Measurements from ENCODE around the gene CASP7.

The CASP7 gene

GRCh38 chr10:113666682-113667252, 12.9 kb upstream of the CASP7 start:
- DNase-seq = no peak

- peak; percentile 67 for DNase-seq
Observed at GRCh38 chr10:113680190-113681111, 739 bp downstream of the CASP7 start.

GRCh38 chr10:113681533-113682470, 2.1 kb downstream of the CASP7 start:
- no peak for DNase-seq

GRCh38 chr10:113683300-113683699, 3.6 kb downstream of the CASP7 start:
- DNase-seq = no peak

GRCh38 chr10:113686028-113686427, 6.3 kb downstream of the CASP7 start:
- DNase-seq = no peak

- DNase-seq = no peak
Observed at GRCh38 chr10:113687037-113687436, 7.3 kb downstream of the CASP7 start.

- DNase-seq = no peak
Observed at GRCh38 chr10:113689057-113689456, 9.3 kb downstream of the CASP7 start.

GRCh38 chr10:113689574-113689973, 9.9 kb downstream of the CASP7 start:
- DNase-seq = no peak

- no peak for DNase-seq
Observed at GRCh38 chr10:113690749-113691148, 11.0 kb downstream of the CASP7 start.

GRCh38 chr10:113691381-113691780, 11.7 kb downstream of the CASP7 start:
- no peak for DNase-seq

GRCh38 chr10:113692271-113692670, 12.6 kb downstream of the CASP7 start:
- DNase-seq = no peak

- DNase-seq = no peak
Observed at GRCh38 chr10:113693348-113693747, 13.6 kb downstream of the CASP7 start.

GRCh38 chr10:113695691-113696090, 16.0 kb downstream of the CASP7 start:
- no peak for DNase-seq

- DNase-seq = no peak
Observed at GRCh38 chr10:113697595-113697994, 17.9 kb downstream of the CASP7 start.

- DNase-seq = no peak
Observed at GRCh38 chr10:113704637-113705343, 25.1 kb downstream of the CASP7 start.

- DNase-seq = no peak
Observed at GRCh38 chr10:113705344-113705652, 25.6 kb downstream of the CASP7 start.

GRCh38 chr10:113706623-113707022, 26.9 kb downstream of the CASP7 start:
- DNase-seq = no peak

GRCh38 chr10:113708640-113709039, 28.9 kb downstream of the CASP7 start:
- DNase-seq = no peak

GRCh38 chr10:113709221-113709838, 29.6 kb downstream of the CASP7 start:
- DNase-seq = no peak

- DNase-seq = no peak
Observed at GRCh38 chr10:113711142-113711541, 31.4 kb downstream of the CASP7 start.

- no peak for DNase-seq
Observed at GRCh38 chr10:113712024-113712423, 32.3 kb downstream of the CASP7 start.

Measured in CD4-positive, alpha-beta T cell treated with Interleukin-15 for 1 hour (primary cell).